Measurements from ENCODE around the gene MALSU1.

MALSU1 gene

DNA sequence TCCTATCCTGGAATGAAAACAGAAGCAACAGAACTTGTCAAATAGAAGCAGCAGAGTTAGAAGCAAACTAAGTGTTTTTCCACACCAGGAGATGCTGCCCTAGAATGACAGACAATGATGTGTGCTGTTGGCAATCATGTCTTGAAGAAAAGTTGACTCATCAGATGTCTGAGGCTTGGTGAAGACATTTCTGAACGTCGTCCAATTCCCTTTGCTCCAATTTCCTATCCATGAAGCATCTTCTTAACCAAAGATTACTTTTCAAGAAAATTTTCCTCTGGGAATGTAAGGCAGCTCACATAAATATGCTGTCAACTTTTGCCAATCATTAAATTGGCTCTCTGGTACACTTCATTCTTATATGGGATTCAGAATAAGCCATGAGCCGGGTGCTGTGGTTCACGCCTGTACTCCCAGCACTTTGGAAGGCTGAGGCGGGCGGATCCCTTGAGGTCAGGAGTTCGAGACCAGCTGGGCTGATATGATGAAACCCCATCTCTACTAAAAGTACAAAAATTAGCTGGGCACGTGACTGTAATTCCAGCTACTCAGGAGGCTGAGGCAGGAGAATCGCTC, 34.6 kb downstream of the MALSU1 start:
- TF ChIP-seq, protein P1, sequence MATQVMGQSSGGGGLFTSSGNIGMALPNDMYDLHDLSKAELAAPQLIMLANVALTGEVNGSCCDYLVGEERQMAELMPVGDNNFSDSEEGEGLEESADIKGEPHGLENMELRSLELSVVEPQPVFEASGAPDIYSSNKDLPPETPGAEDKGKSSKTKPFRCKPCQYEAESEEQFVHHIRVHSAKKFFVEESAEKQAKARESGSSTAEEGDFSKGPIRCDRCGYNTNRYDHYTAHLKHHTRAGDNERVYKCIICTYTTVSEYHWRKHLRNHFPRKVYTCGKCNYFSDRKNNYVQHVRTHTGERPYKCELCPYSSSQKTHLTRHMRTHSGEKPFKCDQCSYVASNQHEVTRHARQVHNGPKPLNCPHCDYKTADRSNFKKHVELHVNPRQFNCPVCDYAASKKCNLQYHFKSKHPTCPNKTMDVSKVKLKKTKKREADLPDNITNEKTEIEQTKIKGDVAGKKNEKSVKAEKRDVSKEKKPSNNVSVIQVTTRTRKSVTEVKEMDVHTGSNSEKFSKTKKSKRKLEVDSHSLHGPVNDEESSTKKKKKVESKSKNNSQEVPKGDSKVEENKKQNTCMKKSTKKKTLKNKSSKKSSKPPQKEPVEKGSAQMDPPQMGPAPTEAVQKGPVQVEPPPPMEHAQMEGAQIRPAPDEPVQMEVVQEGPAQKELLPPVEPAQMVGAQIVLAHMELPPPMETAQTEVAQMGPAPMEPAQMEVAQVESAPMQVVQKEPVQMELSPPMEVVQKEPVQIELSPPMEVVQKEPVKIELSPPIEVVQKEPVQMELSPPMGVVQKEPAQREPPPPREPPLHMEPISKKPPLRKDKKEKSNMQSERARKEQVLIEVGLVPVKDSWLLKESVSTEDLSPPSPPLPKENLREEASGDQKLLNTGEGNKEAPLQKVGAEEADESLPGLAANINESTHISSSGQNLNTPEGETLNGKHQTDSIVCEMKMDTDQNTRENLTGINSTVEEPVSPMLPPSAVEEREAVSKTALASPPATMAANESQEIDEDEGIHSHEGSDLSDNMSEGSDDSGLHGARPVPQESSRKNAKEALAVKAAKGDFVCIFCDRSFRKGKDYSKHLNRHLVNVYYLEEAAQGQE (IDR thresholded peaks at IDR 0.05; ENCODE audit: insufficient read depth in 1 of 2, low read depth in 2 of 2, low read length in 2 of 2): no peak
- TF ChIP-seq TAF1 (IDR thresholded peaks at IDR 0.05; ENCODE audit: borderline replicate concordance, insufficient read depth, low read length) (no peak), POLR2AphosphoS5 (IDR thresholded peaks at IDR 0.05; ENCODE audit: low read depth, low read length) (no peak), FOXP2 (optimal IDR thresholded peaks at IDR 0.05; ENCODE audit: borderline replicate concordance, extremely low read depth, extremely low read length, insufficient read depth) (no peak), SIN3A (IDR thresholded peaks at IDR 0.05; ENCODE audit: borderline replicate concordance, insufficient read depth, low read length) (no peak)

DNA sequence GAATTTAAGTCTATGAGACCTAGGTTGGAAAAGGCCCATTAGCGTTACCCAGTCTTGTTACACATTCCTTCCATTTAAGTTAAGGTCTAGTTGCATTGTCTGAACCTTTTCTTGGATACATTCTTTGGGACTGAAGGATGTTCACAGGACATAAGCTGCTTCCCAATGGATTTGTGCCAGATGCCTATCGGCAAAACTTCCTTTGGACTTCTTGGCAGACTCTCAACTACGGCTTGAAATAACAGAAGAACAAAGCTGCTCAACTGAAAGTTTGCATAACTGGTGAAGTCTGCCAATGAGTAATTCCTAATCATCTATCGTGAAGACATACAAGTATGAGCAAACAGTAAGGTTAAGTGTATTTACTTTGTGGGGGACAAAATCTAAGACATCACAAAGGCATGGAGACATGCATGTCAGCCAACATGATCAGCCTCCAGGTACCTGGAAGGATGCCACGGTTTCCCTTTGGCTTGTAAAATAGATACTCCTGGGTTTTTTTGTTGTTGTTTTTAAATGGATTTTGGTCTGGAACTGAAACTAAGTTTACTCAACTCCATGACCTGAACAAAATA, 35.4 kb downstream of the MALSU1 start:
- peak; percentile 58; the same call in 1 of the 2 replicates for TF ChIP-seq TAF1 (IDR thresholded peaks at IDR 0.05; ENCODE audit: borderline replicate concordance, insufficient read depth, low read length)
- TF ChIP-seq, protein P1 (IDR thresholded peaks at IDR 0.05; ENCODE audit: insufficient read depth in 1 of 2, low read depth in 2 of 2, low read length in 2 of 2): peak in 1 of 2 experiments; percentile 70; a peak in 2 of 4 replicates
- 0 out of 2 replicates have a peak, but pooled peaks have one; percentile 25 for TF ChIP-seq SIN3A (IDR thresholded peaks at IDR 0.05; ENCODE audit: borderline replicate concordance, insufficient read depth, low read length)
- peak; percentile 74 for TF ChIP-seq POLR2AphosphoS5 (IDR thresholded peaks at IDR 0.05; ENCODE audit: low read depth, low read length)
- TF ChIP-seq FOXP2 (optimal IDR thresholded peaks at IDR 0.05; ENCODE audit: borderline replicate concordance, extremely low read depth, extremely low read length, insufficient read depth): no peak

DNA sequence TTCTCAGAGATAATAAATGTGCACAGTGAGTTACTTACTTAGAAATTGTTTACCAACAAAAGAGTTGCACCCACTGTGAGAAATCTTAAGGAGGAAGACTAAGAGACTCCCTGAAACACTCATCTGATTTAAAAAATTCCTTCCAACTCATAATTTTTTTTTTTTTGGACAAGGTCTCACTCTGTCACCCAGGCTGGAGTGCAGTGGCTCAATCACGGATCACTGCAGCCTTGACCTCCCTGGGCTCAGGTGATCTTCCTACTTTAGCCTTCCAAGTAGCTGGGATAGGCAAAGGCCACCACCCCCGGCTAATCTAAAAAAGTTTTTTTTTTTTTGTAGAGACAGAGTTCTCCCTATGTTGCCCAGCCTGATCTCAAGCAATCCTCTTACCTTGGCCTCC, 36.0 kb downstream of the MALSU1 start:
- TF ChIP-seq SIN3A (IDR thresholded peaks at IDR 0.05; ENCODE audit: borderline replicate concordance, insufficient read depth, low read length): no peak
- TF ChIP-seq, protein P1 (IDR thresholded peaks at IDR 0.05; ENCODE audit: insufficient read depth in 1 of 2, low read depth in 2 of 2, low read length in 2 of 2): no peak
- no peak for TF ChIP-seq FOXP2 (optimal IDR thresholded peaks at IDR 0.05; ENCODE audit: borderline replicate concordance, extremely low read depth, extremely low read length, insufficient read depth)
- no peak for TF ChIP-seq TAF1 (IDR thresholded peaks at IDR 0.05; ENCODE audit: borderline replicate concordance, insufficient read depth, low read length)
- no peak for TF ChIP-seq POLR2AphosphoS5 (IDR thresholded peaks at IDR 0.05; ENCODE audit: low read depth, low read length)

DNA sequence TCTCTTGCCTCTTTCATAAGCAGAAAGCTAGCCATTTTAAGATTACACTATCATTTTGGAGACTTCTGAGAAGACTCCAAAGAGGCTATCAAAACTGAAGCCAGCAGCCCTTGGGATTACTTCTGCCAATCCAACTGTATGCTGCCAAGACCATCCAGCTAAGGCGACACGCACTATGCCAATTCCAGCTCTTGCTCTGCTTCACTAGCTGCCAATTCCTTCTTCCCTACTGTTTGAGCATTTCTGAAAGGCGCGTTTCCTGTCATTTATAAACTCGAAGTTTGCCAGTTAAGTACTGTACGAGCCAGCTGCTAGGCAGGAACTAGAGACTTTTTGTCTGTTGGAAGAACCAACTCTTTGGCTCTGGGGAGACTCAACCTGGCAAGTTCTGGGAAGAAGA, 36.5 kb downstream of the MALSU1 start:
- TF ChIP-seq POLR2AphosphoS5 (IDR thresholded peaks at IDR 0.05; ENCODE audit: low read depth, low read length) (no peak), SIN3A (IDR thresholded peaks at IDR 0.05; ENCODE audit: borderline replicate concordance, insufficient read depth, low read length) (no peak), TAF1 (IDR thresholded peaks at IDR 0.05; ENCODE audit: borderline replicate concordance, insufficient read depth, low read length) (no peak), FOXP2 (optimal IDR thresholded peaks at IDR 0.05; ENCODE audit: borderline replicate concordance, extremely low read depth, extremely low read length, insufficient read depth) (no peak)
- TF ChIP-seq, protein P1 (IDR thresholded peaks at IDR 0.05; ENCODE audit: insufficient read depth in 1 of 2, low read depth in 2 of 2, low read length in 2 of 2): no peak
